ENCODE results near the gene MRPL45.
"Not testable (repeated sequence)": the region's sequence is repeated elsewhere in the genome, so short reads cannot be mapped to it uniquely, and the experiment has no call there.

MRPL45 gene

GRCh38 chr17:38286501-38287091, 10.4 kb upstream of the MRPL45 start:
- not testable (repeated sequence) for H3K36me3 ChIP-seq (ENCODE audit: control insufficient read depth in 2 of 2, insufficient read depth in 2 of 2, low read length in 2 of 2); H3K9me3 ChIP-seq (ENCODE audit: control insufficient read depth in 2 of 2, low read length in 2 of 2); H3K9ac ChIP-seq (ENCODE audit: low read depth in 1 of 2, low read length in 2 of 2); H3K4me3 ChIP-seq (ENCODE audit: low read length in 2 of 2); H3K4me1 ChIP-seq (ENCODE audit: control insufficient read depth in 2 of 2, insufficient read depth in 2 of 2, low read length in 2 of 2); H3K27me3 ChIP-seq (ENCODE audit: control insufficient read depth in 2 of 2, insufficient read depth in 2 of 2, low read length in 2 of 2); H3K27ac ChIP-seq (ENCODE audit: low read depth in 2 of 2, low read length in 2 of 2)

- not testable (repeated sequence) for H3K36me3 ChIP-seq (ENCODE audit: control insufficient read depth in 2 of 2, insufficient read depth in 2 of 2, low read length in 2 of 2); H3K9me3 ChIP-seq (ENCODE audit: control insufficient read depth in 2 of 2, low read length in 2 of 2); H3K9ac ChIP-seq (ENCODE audit: low read depth in 1 of 2, low read length in 2 of 2); H3K27ac ChIP-seq (ENCODE audit: low read depth in 2 of 2, low read length in 2 of 2); H3K27me3 ChIP-seq (ENCODE audit: control insufficient read depth in 2 of 2, insufficient read depth in 2 of 2, low read length in 2 of 2); H3K4me3 ChIP-seq (ENCODE audit: low read length in 2 of 2); H3K4me1 ChIP-seq (ENCODE audit: control insufficient read depth in 2 of 2, insufficient read depth in 2 of 2, low read length in 2 of 2)
These were observed 8.6 kb upstream of the MRPL45 start for GRCh38 chr17:38288217-38288827.

GRCh38 chr17:38289760-38290159, 7.2 kb upstream of the MRPL45 start:
- H3K4me1 ChIP-seq (ENCODE audit: control insufficient read depth in 2 of 2, insufficient read depth in 2 of 2, low read length in 2 of 2); H3K9ac ChIP-seq (ENCODE audit: low read depth in 1 of 2, low read length in 2 of 2): not testable (repeated sequence)

GRCh38 chr17:38295602-38296365, 1.2 kb upstream of the MRPL45 start:
- H3K27me3 ChIP-seq (ENCODE audit: control insufficient read depth in 2 of 2, insufficient read depth in 2 of 2, low read length in 2 of 2); H3K4me3 ChIP-seq (ENCODE audit: low read length in 2 of 2); H3K4me1 ChIP-seq (ENCODE audit: control insufficient read depth in 2 of 2, insufficient read depth in 2 of 2, low read length in 2 of 2); H3K9me3 ChIP-seq (ENCODE audit: control insufficient read depth in 2 of 2, low read length in 2 of 2); H3K9ac ChIP-seq (ENCODE audit: low read depth in 1 of 2, low read length in 2 of 2); H3K36me3 ChIP-seq (ENCODE audit: control insufficient read depth in 2 of 2, insufficient read depth in 2 of 2, low read length in 2 of 2); H3K27ac ChIP-seq (ENCODE audit: low read depth in 2 of 2, low read length in 2 of 2): not testable (repeated sequence)

More at GRCh38 chr17:38289760-38290159, 7.2 kb upstream of the MRPL45 start:
- not testable (repeated sequence) for H3K4me3 ChIP-seq (ENCODE audit: low read length in 2 of 2); H3K9me3 ChIP-seq (ENCODE audit: control insufficient read depth in 2 of 2, low read length in 2 of 2); H3K27ac ChIP-seq (ENCODE audit: low read depth in 2 of 2, low read length in 2 of 2); H3K27me3 ChIP-seq (ENCODE audit: control insufficient read depth in 2 of 2, insufficient read depth in 2 of 2, low read length in 2 of 2); H3K36me3 ChIP-seq (ENCODE audit: control insufficient read depth in 2 of 2, insufficient read depth in 2 of 2, low read length in 2 of 2)

- peaks cover 7 to 14% of the 10 kb centered on the region in 2 donors for H3K36me3 ChIP-seq (ENCODE audit: control insufficient read depth in 2 of 2, insufficient read depth in 2 of 2, low read length in 2 of 2)
- H3K27me3 ChIP-seq (ENCODE audit: control insufficient read depth in 2 of 2, insufficient read depth in 2 of 2, low read length in 2 of 2) = no peaks in the 10 kb centered on the region
- no peaks in the 10 kb centered on the region for H3K9me3 ChIP-seq (ENCODE audit: control insufficient read depth in 2 of 2, low read length in 2 of 2)
- no peaks in the 10 kb centered on the region for H3K4me1 ChIP-seq (ENCODE audit: control insufficient read depth in 2 of 2, insufficient read depth in 2 of 2, low read length in 2 of 2)
- H3K9ac ChIP-seq (ENCODE audit: low read depth in 1 of 2, low read length in 2 of 2) = no peak overlapping the region
- H3K4me3 ChIP-seq (ENCODE audit: low read length in 2 of 2) = no peak overlapping the region
- H3K27ac ChIP-seq (ENCODE audit: low read depth in 2 of 2, low read length in 2 of 2) = no peak overlapping the region
These were observed 18.5 kb downstream of the MRPL45 start for GRCh38 chr17:38315497-38315896.

- Histone ChIP-seq H3K4me3 (ENCODE audit: low read length in 2 of 2) (no peak overlapping the region), H3K36me3 (ENCODE audit: control insufficient read depth in 2 of 2, insufficient read depth in 2 of 2, low read length in 2 of 2) (peaks cover 7 to 17% of the 10 kb centered on the region in 2 donors), H3K9me3 (ENCODE audit: control insufficient read depth in 2 of 2, low read length in 2 of 2) (no peaks in the 10 kb centered on the region), H3K4me1 (ENCODE audit: control insufficient read depth in 2 of 2, insufficient read depth in 2 of 2, low read length in 2 of 2) (no peaks in the 10 kb centered on the region), H3K27ac (ENCODE audit: low read depth in 2 of 2, low read length in 2 of 2) (no peak overlapping the region), H3K9ac (ENCODE audit: low read depth in 1 of 2, low read length in 2 of 2) (no peak overlapping the region), H3K27me3 (ENCODE audit: control insufficient read depth in 2 of 2, insufficient read depth in 2 of 2, low read length in 2 of 2) (no peaks in the 10 kb centered on the region)
These were observed 20.1 kb downstream of the MRPL45 start for GRCh38 chr17:38317081-38317480.

- no peaks in the 10 kb centered on the region for H3K4me1 ChIP-seq (ENCODE audit: control insufficient read depth in 2 of 2, insufficient read depth in 2 of 2, low read length in 2 of 2)
- no peak overlapping the region for H3K4me3 ChIP-seq (ENCODE audit: low read length in 2 of 2)
- no peak overlapping the region for H3K27ac ChIP-seq (ENCODE audit: low read depth in 2 of 2, low read length in 2 of 2)
These were observed 23.5 kb downstream of the MRPL45 start for GRCh38 chr17:38320482-38320881.

GRCh38 chr17:38322156-38322779, 25.3 kb downstream of the MRPL45 start:
- no peaks in the 10 kb centered on the region for H3K9me3 ChIP-seq (ENCODE audit: control insufficient read depth in 2 of 2, low read length in 2 of 2)
- peaks cover 7 to 23% of the 10 kb centered on the region in 2 donors for H3K36me3 ChIP-seq (ENCODE audit: control insufficient read depth in 2 of 2, insufficient read depth in 2 of 2, low read length in 2 of 2)
- no peak overlapping the region for H3K4me3 ChIP-seq (ENCODE audit: low read length in 2 of 2)
- H3K4me1 ChIP-seq (ENCODE audit: control insufficient read depth in 2 of 2, insufficient read depth in 2 of 2, low read length in 2 of 2) = no peaks in the 10 kb centered on the region
- no peaks in the 10 kb centered on the region for H3K27me3 ChIP-seq (ENCODE audit: control insufficient read depth in 2 of 2, insufficient read depth in 2 of 2, low read length in 2 of 2)
- no peak overlapping the region for H3K9ac ChIP-seq (ENCODE audit: low read depth in 1 of 2, low read length in 2 of 2)
- H3K27ac ChIP-seq (ENCODE audit: low read depth in 2 of 2, low read length in 2 of 2) = no peak overlapping the region

More at GRCh38 chr17:38320482-38320881, 23.5 kb downstream of the MRPL45 start:
- no peaks in the 10 kb centered on the region for H3K27me3 ChIP-seq (ENCODE audit: control insufficient read depth in 2 of 2, insufficient read depth in 2 of 2, low read length in 2 of 2)
- no peaks in the 10 kb centered on the region for H3K9me3 ChIP-seq (ENCODE audit: control insufficient read depth in 2 of 2, low read length in 2 of 2)
- no peak overlapping the region for H3K9ac ChIP-seq (ENCODE audit: low read depth in 1 of 2, low read length in 2 of 2)
- peaks cover 7 to 23% of the 10 kb centered on the region in 2 donors for H3K36me3 ChIP-seq (ENCODE audit: control insufficient read depth in 2 of 2, insufficient read depth in 2 of 2, low read length in 2 of 2)

- no peak overlapping the region for H3K27ac ChIP-seq (ENCODE audit: low read depth in 2 of 2, low read length in 2 of 2)
- no peak overlapping the region for H3K9ac ChIP-seq (ENCODE audit: low read depth in 1 of 2, low read length in 2 of 2)
- peaks cover 7 to 23% of the 10 kb centered on the region in 2 donors for H3K36me3 ChIP-seq (ENCODE audit: control insufficient read depth in 2 of 2, insufficient read depth in 2 of 2, low read length in 2 of 2)
- no peak overlapping the region for H3K4me3 ChIP-seq (ENCODE audit: low read length in 2 of 2)
- H3K27me3 ChIP-seq (ENCODE audit: control insufficient read depth in 2 of 2, insufficient read depth in 2 of 2, low read length in 2 of 2) = no peaks in the 10 kb centered on the region
- no peaks in the 10 kb centered on the region for H3K9me3 ChIP-seq (ENCODE audit: control insufficient read depth in 2 of 2, low read length in 2 of 2)
- H3K4me1 ChIP-seq (ENCODE audit: control insufficient read depth in 2 of 2, insufficient read depth in 2 of 2, low read length in 2 of 2) = no peaks in the 10 kb centered on the region
These were observed 25.9 kb downstream of the MRPL45 start for GRCh38 chr17:38322897-38323296.

GRCh38 chr17:38324141-38324697, 27.3 kb downstream of the MRPL45 start:
- Histone ChIP-seq H3K9me3 (ENCODE audit: control insufficient read depth in 2 of 2, low read length in 2 of 2) (no peaks in the 10 kb centered on the region), H3K4me1 (ENCODE audit: control insufficient read depth in 2 of 2, insufficient read depth in 2 of 2, low read length in 2 of 2) (no peaks in the 10 kb centered on the region), H3K27me3 (ENCODE audit: control insufficient read depth in 2 of 2, insufficient read depth in 2 of 2, low read length in 2 of 2) (no peaks in the 10 kb centered on the region), H3K4me3 (ENCODE audit: low read length in 2 of 2) (no peak overlapping the region), H3K36me3 (ENCODE audit: control insufficient read depth in 2 of 2, insufficient read depth in 2 of 2, low read length in 2 of 2) (peaks cover 7 to 23% of the 10 kb centered on the region in 2 donors), H3K9ac (ENCODE audit: low read depth in 1 of 2, low read length in 2 of 2) (no peak overlapping the region), H3K27ac (ENCODE audit: low read depth in 2 of 2, low read length in 2 of 2) (no peak overlapping the region)

Measured in mucosa of rectum (tissue), 2 donors.